Measurements from ENCODE around the gene CRB3.

CRB3 gene

DNA sequence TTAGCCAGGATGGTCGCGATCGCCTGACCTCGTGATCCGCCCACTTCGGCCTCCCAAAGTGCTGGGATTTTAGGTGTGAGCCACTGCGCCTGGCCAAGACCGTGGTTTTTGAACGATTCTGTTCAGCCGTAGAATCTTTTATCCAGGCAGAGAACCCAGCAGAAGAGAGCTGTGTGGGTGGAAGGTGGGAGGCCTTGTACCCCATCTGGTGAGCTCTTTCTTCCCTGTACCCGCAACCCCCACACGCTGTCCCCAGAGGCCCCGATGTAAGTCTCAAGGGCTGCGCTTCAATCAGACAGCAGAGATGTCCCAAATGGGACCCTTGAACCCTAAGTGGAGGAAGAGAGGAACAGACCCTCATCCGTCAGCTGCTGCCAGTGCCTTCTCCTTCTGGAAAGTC, 8.1 kb upstream of the CRB3 start:
- Histone ChIP-seq H3K36me3 (ENCODE audit: control insufficient read depth, insufficient read depth, low read length) (peaks cover 36% of the 10 kb centered on the region), H3K27me3 (ENCODE audit: control insufficient read depth, insufficient read depth, low read length) (no peaks in the 10 kb centered on the region)

GRCh38 chr19:6457958-6458694, 5.9 kb upstream of the CRB3 start:
- peaks cover 17% of the 10 kb centered on the region for H3K9me3 ChIP-seq (ENCODE audit: control insufficient read depth, insufficient read depth, low read depth, low read length)
- H3K27ac ChIP-seq (ENCODE audit: low read depth, low read length) = no peak overlapping the region
- peaks cover 6% of the 10 kb centered on the region; the same call in 1 of the 2 replicates for H3K27me3 ChIP-seq (ENCODE audit: control insufficient read depth, insufficient read depth, low read length)
- peak overlapping the region; percentile 14 for H3K9ac ChIP-seq (ENCODE audit: low read length)
- H3K4me3 ChIP-seq (ENCODE audit: low read depth, low read length) = peak overlapping the region; percentile 81; the same call in 1 of the 2 replicates
- peaks cover 10% of the 10 kb centered on the region; the same call in 1 of the 2 replicates for H3K4me1 ChIP-seq (ENCODE audit: control insufficient read depth, insufficient read depth, low read length)
- peaks cover 22% of the 10 kb centered on the region for H3K36me3 ChIP-seq (ENCODE audit: control insufficient read depth, insufficient read depth, low read length)

More for the DNA sequence above, 8.1 kb upstream of the CRB3 start:
- Histone ChIP-seq H3K27ac (ENCODE audit: low read depth, low read length) (no peak overlapping the region), H3K4me1 (ENCODE audit: control insufficient read depth, insufficient read depth, low read length) (peaks cover 10% of the 10 kb centered on the region; the same call in 1 of the 2 replicates), H3K4me3 (ENCODE audit: low read depth, low read length) (no peak overlapping the region), H3K9me3 (ENCODE audit: control insufficient read depth, insufficient read depth, low read depth, low read length) (peaks cover 17% of the 10 kb centered on the region), H3K9ac (ENCODE audit: low read length) (no peak overlapping the region)

DNA sequence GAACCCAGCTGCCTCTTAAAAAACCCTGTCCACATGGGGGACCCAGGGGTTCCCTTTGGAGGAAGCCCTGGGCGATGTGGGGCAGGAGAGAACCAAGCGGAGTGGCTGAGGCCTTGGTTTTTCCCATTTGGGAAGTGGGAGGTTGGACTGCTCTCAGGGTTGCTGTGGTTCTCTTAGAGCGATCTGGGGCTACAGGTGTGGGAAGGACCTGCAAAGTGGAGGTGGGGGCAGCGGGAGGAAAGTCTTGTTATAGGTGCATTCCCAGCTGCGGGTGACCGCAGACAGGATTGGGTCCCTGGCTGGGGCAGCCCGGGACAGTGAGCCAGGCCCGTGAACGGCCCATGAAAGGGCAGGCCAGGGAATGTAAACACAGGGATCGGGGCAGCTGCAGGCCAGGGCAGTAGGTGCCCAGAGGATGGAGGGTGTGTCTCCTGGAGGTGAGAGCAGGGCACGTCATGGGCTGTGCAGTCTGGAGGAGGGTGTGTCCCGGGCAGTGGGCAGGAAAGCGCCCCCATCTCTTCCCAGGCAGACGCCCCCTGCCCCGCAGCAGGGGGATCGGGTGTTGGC, 5.3 kb upstream of the CRB3 start:
- Histone ChIP-seq H3K4me1 (ENCODE audit: control insufficient read depth, insufficient read depth, low read length) (peaks cover 10% of the 10 kb centered on the region; the same call in 1 of the 2 replicates), H3K9ac (ENCODE audit: low read length) (peak overlapping the region; percentile 54), H3K27ac (ENCODE audit: low read depth, low read length) (no peak overlapping the region), H3K27me3 (ENCODE audit: control insufficient read depth, insufficient read depth, low read length) (peaks cover 11% of the 10 kb centered on the region; the same call in 1 of the 2 replicates), H3K4me3 (ENCODE audit: low read depth, low read length) (peak overlapping the region; percentile 81), H3K36me3 (ENCODE audit: control insufficient read depth, insufficient read depth, low read length) (peaks cover 16% of the 10 kb centered on the region), H3K9me3 (ENCODE audit: control insufficient read depth, insufficient read depth, low read depth, low read length) (peaks cover 13% of the 10 kb centered on the region)

DNA sequence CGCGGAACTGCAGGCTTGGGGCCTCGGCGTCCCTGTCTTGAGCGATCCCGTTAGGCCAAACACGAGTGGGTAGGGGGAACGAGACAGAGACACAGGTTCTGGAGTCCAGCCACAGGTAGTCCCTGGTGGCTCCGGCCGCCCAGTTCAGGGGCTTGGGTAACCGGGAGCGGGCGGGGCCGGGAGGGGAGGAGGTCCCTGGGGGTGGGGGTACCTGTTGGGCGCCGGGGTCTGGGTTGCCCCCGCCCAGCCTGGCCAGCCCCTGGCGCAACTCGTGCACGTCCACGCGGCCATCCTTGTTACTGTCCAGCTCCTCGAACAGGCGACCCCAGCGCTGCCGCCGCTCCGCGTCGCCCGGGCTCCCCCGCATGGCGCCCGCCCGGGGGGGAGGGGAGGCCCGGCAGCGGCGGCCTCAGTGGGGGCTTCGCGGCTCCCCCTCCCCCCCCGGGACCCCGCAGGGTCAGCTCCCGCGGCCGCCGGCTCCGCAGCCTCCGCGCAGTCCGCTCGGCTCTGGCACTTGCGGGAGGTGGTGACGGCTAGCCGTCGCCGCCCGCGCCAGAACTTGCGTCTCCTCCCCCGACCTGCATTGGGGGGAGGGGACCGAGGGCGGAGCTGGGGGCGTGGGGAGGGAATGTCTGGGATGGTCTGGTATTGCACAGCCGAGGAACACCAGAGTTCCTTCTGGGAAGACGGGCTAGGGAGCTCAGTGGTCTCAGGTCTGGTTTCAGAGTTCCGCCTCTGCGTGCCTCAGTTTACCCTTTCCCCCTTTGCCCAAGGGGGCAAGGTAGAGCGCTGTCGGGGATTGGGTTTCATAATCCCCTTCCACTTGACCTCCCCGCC, 4.6 kb upstream of the CRB3 start, which contains the start of gene SLC25A23:
SLC25A23 (minus strand) TSS at position 531 of the 837 bp plus-strand sequence; CDS start at position 367, 164 bp downstream.
- no peak within 1 kb of the TSS for H3K27ac ChIP-seq (ENCODE audit: low read depth, low read length)
- H3K9ac ChIP-seq (ENCODE audit: low read length) = peak within 1 kb of the TSS; percentile 60
- peaks cover 9% of the 10 kb centered on the region for H3K36me3 ChIP-seq (ENCODE audit: control insufficient read depth, insufficient read depth, low read length)
- peaks cover 18% of the 10 kb centered on the region; the same call in 1 of the 2 replicates for H3K27me3 ChIP-seq (ENCODE audit: control insufficient read depth, insufficient read depth, low read length)
- peak within 1 kb of the TSS; percentile 81 for H3K4me3 ChIP-seq (ENCODE audit: low read depth, low read length)
- H3K4me1 ChIP-seq (ENCODE audit: control insufficient read depth, insufficient read depth, low read length) = peaks cover 10% of the 10 kb centered on the region; the same call in 1 of the 2 replicates
- peaks cover 6% of the 10 kb centered on the region for H3K9me3 ChIP-seq (ENCODE audit: control insufficient read depth, insufficient read depth, low read depth, low read length)

GRCh38 chr19:6460099-6460884, 3.8 kb upstream of the CRB3 start:
- Histone ChIP-seq H3K4me3 (ENCODE audit: low read depth, low read length) (peak overlapping the region; percentile 81), H3K9me3 (ENCODE audit: control insufficient read depth, insufficient read depth, low read depth, low read length) (no peaks in the 10 kb centered on the region), H3K4me1 (ENCODE audit: control insufficient read depth, insufficient read depth, low read length) (peaks cover 10% of the 10 kb centered on the region; the same call in 1 of the 2 replicates), H3K9ac (ENCODE audit: low read length) (peak overlapping the region; percentile 60), H3K27ac (ENCODE audit: low read depth, low read length) (no peak overlapping the region), H3K27me3 (ENCODE audit: control insufficient read depth, insufficient read depth, low read length) (peaks cover 26% of the 10 kb centered on the region; the same call in 1 of the 2 replicates), H3K36me3 (ENCODE audit: control insufficient read depth, insufficient read depth, low read length) (peaks cover 5% of the 10 kb centered on the region)

DNA sequence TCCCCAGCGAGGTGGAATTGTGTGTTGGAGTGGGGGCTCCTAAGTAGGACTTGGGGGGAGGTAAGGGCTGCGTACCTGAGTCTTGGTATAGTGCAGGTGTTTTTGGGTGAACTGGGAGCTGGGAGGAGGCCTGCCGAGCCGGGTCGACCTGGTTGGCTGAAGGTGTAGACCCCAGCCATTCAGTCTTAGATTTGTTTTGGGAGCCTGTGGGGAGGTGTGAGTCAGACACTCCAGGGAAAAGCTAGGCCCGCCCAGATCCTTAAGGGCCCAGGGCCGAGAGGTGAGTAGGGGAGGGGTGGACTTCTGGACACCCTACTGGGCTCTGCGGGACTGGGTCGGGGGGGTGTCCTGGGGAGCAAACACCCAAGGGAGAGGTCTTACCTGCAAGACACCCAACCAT, 935 bp downstream of the CRB3 start:
- Histone ChIP-seq H3K36me3 (ENCODE audit: control insufficient read depth, insufficient read depth, low read length) (peaks cover 8% of the 10 kb centered on the region), H3K27me3 (ENCODE audit: control insufficient read depth, insufficient read depth, low read length) (peaks cover 33% of the 10 kb centered on the region; the same call in 1 of the 2 replicates), H3K9me3 (ENCODE audit: control insufficient read depth, insufficient read depth, low read depth, low read length) (no peaks in the 10 kb centered on the region), H3K4me3 (ENCODE audit: low read depth, low read length) (peak overlapping the region; percentile 94), H3K9ac (ENCODE audit: low read length) (peak overlapping the region; percentile 63), H3K27ac (ENCODE audit: low read depth, low read length) (no peak overlapping the region), H3K4me1 (ENCODE audit: control insufficient read depth, insufficient read depth, low read length) (peaks cover 4% of the 10 kb centered on the region; the same call in 1 of the 2 replicates)

DNA sequence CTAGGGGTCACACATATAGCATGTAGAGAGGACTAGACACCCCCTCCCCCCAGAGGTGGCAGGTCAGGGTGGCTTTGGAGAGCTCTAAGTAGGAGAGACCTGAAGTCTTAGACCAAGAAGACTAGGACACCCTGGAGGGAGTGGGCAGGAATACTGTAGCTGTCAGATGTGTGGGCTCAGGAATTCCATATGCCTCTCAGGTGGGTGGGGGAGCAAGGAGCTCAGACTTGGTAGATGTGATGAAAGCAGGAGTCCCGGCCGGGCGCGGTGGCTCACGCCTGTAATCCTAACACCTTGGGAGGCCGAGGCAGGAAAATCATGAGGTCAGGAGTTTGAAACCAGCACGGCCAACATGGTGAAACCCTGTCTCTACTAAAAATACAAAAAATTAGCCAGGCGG, 1.6 kb downstream of the CRB3 start:
- no peak overlapping the region for H3K9ac ChIP-seq (ENCODE audit: low read length)
- no peaks in the 10 kb centered on the region for H3K9me3 ChIP-seq (ENCODE audit: control insufficient read depth, insufficient read depth, low read depth, low read length)
- H3K4me1 ChIP-seq (ENCODE audit: control insufficient read depth, insufficient read depth, low read length) = peaks cover 4% of the 10 kb centered on the region; the same call in 1 of the 2 replicates
- H3K4me3 ChIP-seq (ENCODE audit: low read depth, low read length) = no peak overlapping the region
- peaks cover 33% of the 10 kb centered on the region; the same call in 1 of the 2 replicates for H3K27me3 ChIP-seq (ENCODE audit: control insufficient read depth, insufficient read depth, low read length)
- H3K36me3 ChIP-seq (ENCODE audit: control insufficient read depth, insufficient read depth, low read length) = peaks cover 8% of the 10 kb centered on the region
- no peak overlapping the region for H3K27ac ChIP-seq (ENCODE audit: low read depth, low read length)

- peaks cover 9% of the 10 kb centered on the region; the same call in 1 of the 2 replicates for H3K4me1 ChIP-seq (ENCODE audit: control insufficient read depth, insufficient read depth, low read length)
- H3K4me3 ChIP-seq (ENCODE audit: low read depth, low read length) = no peak overlapping the region
- no peak overlapping the region for H3K9ac ChIP-seq (ENCODE audit: low read length)
- H3K36me3 ChIP-seq (ENCODE audit: control insufficient read depth, insufficient read depth, low read length) = peaks cover 8% of the 10 kb centered on the region
- peaks cover 33% of the 10 kb centered on the region; the same call in 1 of the 2 replicates for H3K27me3 ChIP-seq (ENCODE audit: control insufficient read depth, insufficient read depth, low read length)
- H3K9me3 ChIP-seq (ENCODE audit: control insufficient read depth, insufficient read depth, low read depth, low read length) = no peaks in the 10 kb centered on the region
- H3K27ac ChIP-seq (ENCODE audit: low read depth, low read length) = no peak overlapping the region
Observed at GRCh38 chr19:6466526-6467248, 2.6 kb downstream of the CRB3 start.

DNA sequence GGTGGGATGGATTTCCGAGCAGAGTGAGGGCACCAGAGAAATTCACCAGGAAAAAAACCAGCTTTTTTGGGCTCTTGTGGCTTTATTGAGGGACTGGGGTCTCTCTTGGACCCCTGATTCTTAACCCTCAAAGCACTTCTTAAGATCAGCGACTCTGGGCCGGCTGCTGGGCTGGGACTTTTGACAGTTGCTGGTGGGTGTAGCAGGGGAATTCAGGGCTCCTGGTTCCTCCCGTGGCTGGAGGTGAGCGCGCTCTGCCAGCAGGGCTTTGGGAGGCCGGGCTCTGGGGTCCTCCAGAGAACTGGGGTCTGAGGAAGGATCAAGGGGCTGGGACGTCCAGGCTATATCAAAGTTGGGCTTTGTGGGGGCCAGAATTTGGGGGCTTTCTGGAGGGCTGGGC, 3.3 kb downstream of the CRB3 start:
- H3K27ac ChIP-seq (ENCODE audit: low read depth, low read length) = no peak overlapping the region
- no peaks in the 10 kb centered on the region for H3K9me3 ChIP-seq (ENCODE audit: control insufficient read depth, insufficient read depth, low read depth, low read length)
- H3K27me3 ChIP-seq (ENCODE audit: control insufficient read depth, insufficient read depth, low read length) = peaks cover 30% of the 10 kb centered on the region; the same call in 1 of the 2 replicates
- H3K4me3 ChIP-seq (ENCODE audit: low read depth, low read length) = no peak overlapping the region
- peaks cover 8% of the 10 kb centered on the region for H3K36me3 ChIP-seq (ENCODE audit: control insufficient read depth, insufficient read depth, low read length)
- peaks cover 9% of the 10 kb centered on the region; the same call in 1 of the 2 replicates for H3K4me1 ChIP-seq (ENCODE audit: control insufficient read depth, insufficient read depth, low read length)
- H3K9ac ChIP-seq (ENCODE audit: low read length) = no peak overlapping the region

All from HUES6 (cell line).